A549 (cell line): ENCODE results near the gene RUSC1. TPM values are rescaled to one million over a fixed set of nuclear protein-coding genes. Genes with fewer than 3 reads are reported as not detected.

Experiments used
- ATAC-seq, 2 experiments: fragments of 200-7000 bp in 1 of 2; fragments of >200 bp in 1 of 2; cut with Nextera tagmentation in 1 of 2; cut with Tn5 transposase in 1 of 2; 3 replicates each; pipeline versions ENCODE4 v1.8.0 to v1.9.1; 2018 to 2020; ENCODE audit warnings: mild to moderate bottlenecking in 1 of 2, moderate library complexity in 1 of 2
- CTCF ChIA-PET: fragments of 300-600 bp; sonication (Branson Sonifier 250); formaldehyde crosslinking; extraction: SDS; loops from one replicate; lab custom pipeline; 2021; ENCODE audit warnings: antibody characterized with exemption, inconsistent platforms; lab: Yijun Ruan, JAX
- POLR2A ChIA-PET: fragments of 350-600 bp; formaldehyde crosslinking; extraction: SDS; loops from one replicate; lab custom pipeline; 2021; ENCODE audit warnings: antibody characterized with exemption, inconsistent platforms; lab: Yijun Ruan, JAX
- DNase-seq, 2 experiments: peaks; one replicate each; pipeline versions ENCODE4 v3.0.0 to v3.0.0-alpha.2; 2011 to 2016; ENCODE audit warnings: low read depth in 1 of 2, low spot score in 1 of 2
- FAIRE-seq: peaks from 2 replicates; lab custom pipeline; 2011; peaks lifted over from hg19 to GRCh38; lab: Jason Lieb, UNC
- H3K27ac ChIP-seq, 2 experiments: fragments of >200 bp; sonication (Bioruptor Twin); formaldehyde crosslinking; 3 replicates each; pipeline ENCODE4 v1.5.1; 2016 to 2017
- H3K4me1 ChIP-seq: fragments of >200 bp; sonication (Bioruptor Twin); formaldehyde crosslinking; 3 replicates; pipeline ENCODE4 v1.6.1; 2016
- H3K4me2 ChIP-seq: fragments of >200 bp; sonication (Bioruptor Twin); formaldehyde crosslinking; 3 replicates; pipeline ENCODE4 v1.6.1; 2016
- H3K4me3 ChIP-seq: fragments of >200 bp; sonication (Bioruptor Twin); formaldehyde crosslinking; 3 replicates; pipeline ENCODE4 v1.5.1; 2016
- H3K9me3 ChIP-seq: fragments of >200 bp; sonication (Bioruptor Twin); formaldehyde crosslinking; 3 replicates; pipeline ENCODE4 v1.6.1; 2016
- CEBPB ChIP-seq, 2 experiments: fragments of >200 bp in 1 of 2; sonication (Bioruptor Twin) in 1 of 2; formaldehyde crosslinking in 1 of 2; IDR thresholded peaks; 2 replicates each; pipeline ENCODE4 v1.6.1; 2012 to 2016
- CHD2 ChIP-seq: fragments of 150-350 bp; IDR thresholded peaks from 2 replicates; pipeline ENCODE4 v1.6.1; 2014; ENCODE audit warnings: low read length; ENCODE audit not compliant: partially characterized antibody
- CHD4 ChIP-seq: fragments of 200-600 bp; sonication (generic); IDR thresholded peaks from 2 replicates; pipeline ENCODE4 v1.6.1; 2016; ENCODE audit warnings: antibody characterized with exemption, mild to moderate bottlenecking, borderline replicate concordance
- CTCF ChIP-seq: fragments of >200 bp; sonication (Bioruptor Twin); formaldehyde crosslinking; IDR thresholded peaks from 3 replicates; pipeline ENCODE4 v1.5.1; 2016
- EP300 ChIP-seq, 2 experiments: fragments of >200 bp; sonication (Bioruptor Twin); formaldehyde crosslinking; IDR thresholded peaks; 2 replicates in 1 of 2; 3 replicates in 1 of 2; pipeline ENCODE4 v1.6.1; 2016 to 2017
- ESRRA ChIP-seq: fragments of 150-350 bp; IDR thresholded peaks from 2 replicates; pipeline ENCODE4 v1.6.1; 2014; ENCODE audit warnings: mild to moderate bottlenecking, low read length, borderline replicate concordance
- FOXS1 ChIP-seq: fragments of 250-450 bp; sonication (Bioruptor Pico); IDR thresholded peaks from 2 replicates; pipeline ENCODE4 v1.5.0; 2020; ENCODE audit warnings: mild to moderate bottlenecking, moderate library complexity
- HDAC2 ChIP-seq: fragments of 200-600 bp; sonication (generic); IDR thresholded peaks from 2 replicates; pipeline ENCODE4 v1.6.1; 2016
- HOXB5 ChIP-seq: fragments of 250-450 bp; sonication (Bioruptor Pico); IDR thresholded peaks from 2 replicates; pipeline ENCODE4 v1.5.0; 2020; ENCODE audit warnings: mild to moderate bottlenecking, moderate library complexity
- JUNB ChIP-seq: fragments of >200 bp; sonication (Bioruptor Twin); formaldehyde crosslinking; IDR thresholded peaks from 2 replicates; pipeline ENCODE4 v1.6.1; 2016
- KDM1A ChIP-seq: fragments of 200-600 bp; sonication (generic); IDR thresholded peaks from 2 replicates; pipeline ENCODE4 v1.6.1; 2016; ENCODE audit warnings: low read depth, mild to moderate bottlenecking
- KDM5A ChIP-seq: fragments of 200-600 bp; sonication (generic); IDR thresholded peaks from 2 replicates; pipeline ENCODE4 v1.6.1; 2016; ENCODE audit warnings: antibody characterized with exemption, mild to moderate bottlenecking
- MAFK ChIP-seq: fragments of 450-650 bp; IDR thresholded peaks from 2 replicates; pipeline ENCODE4 v1.6.1; 2014; ENCODE audit not compliant: partially characterized antibody
- MAX ChIP-seq: IDR thresholded peaks from 2 replicates; pipeline ENCODE4 v1.6.1; 2012
- NPAS2 ChIP-seq: fragments of 250-450 bp; sonication (Bioruptor Pico); IDR thresholded peaks from 2 replicates; pipeline ENCODE4 v1.8.0; 2022; ENCODE audit warnings: mild to moderate bottlenecking, moderate library complexity, borderline replicate concordance
- PBX3 ChIP-seq: IDR thresholded peaks from 2 replicates; pipeline ENCODE4 v1.6.1; 2012
- PHF8 ChIP-seq: fragments of 200-600 bp; sonication (generic); IDR thresholded peaks from 2 replicates; pipeline ENCODE4 v1.6.1; 2016; ENCODE audit warnings: low read depth, mild to moderate bottlenecking, antibody characterized with exemption, moderate library complexity, borderline replicate concordance
- POLR2A ChIP-seq: IDR thresholded peaks from 2 replicates; pipeline ENCODE4 v1.6.1; 2012; ENCODE audit warnings: mild to moderate bottlenecking, low read length
- POLR2AphosphoS2 ChIP-seq: conservative IDR thresholded peaks from 2 replicates; pipeline ENCODE4 v1.6.1; 2012; ENCODE audit warnings: low read length, improper control_type of control experiment, inconsistent platforms
- RAD21 ChIP-seq, 2 experiments: fragments of >200 bp in 1 of 2; sonication (Bioruptor Twin) in 1 of 2; formaldehyde crosslinking in 1 of 2; IDR thresholded peaks in 1 of 2; conservative IDR thresholded peaks in 1 of 2; 2 replicates in 1 of 2; 3 replicates in 1 of 2; pipeline ENCODE4 v1.6.1; 2012 to 2018; ENCODE audit warnings: inconsistent platforms in 1 of 2
- RFX5 ChIP-seq: fragments of 450-650 bp; IDR thresholded peaks from 2 replicates; pipeline ENCODE4 v1.7.1; 2014; ENCODE audit warnings: antibody characterized with exemption, mild to moderate bottlenecking, moderate library complexity
- SREBF2 ChIP-seq: fragments of 450-650 bp; IDR thresholded peaks from 2 replicates; pipeline ENCODE4 v1.6.1; 2014; ENCODE audit warnings: mild to moderate bottlenecking, moderate library complexity
- TFCP2L1 ChIP-seq: fragments of 250-450 bp; sonication (Bioruptor Pico); IDR thresholded peaks from 2 replicates; pipeline ENCODE4 v1.5.0; 2021; ENCODE audit warnings: mild to moderate bottlenecking
- TP53 ChIP-seq: fragments of 250-450 bp; sonication (Bioruptor Pico); IDR thresholded peaks from 2 replicates; pipeline ENCODE4 v1.5.0; 2021; ENCODE audit warnings: mild to moderate bottlenecking, moderate library complexity
- USF2 ChIP-seq: fragments of 450-650 bp; IDR thresholded peaks from 2 replicates; pipeline ENCODE4 v1.6.1; 2014; ENCODE audit warnings: antibody characterized with exemption
- ZSCAN20 ChIP-seq: fragments of 250-450 bp; sonication (Bioruptor Pico); IDR thresholded peaks from 2 replicates; pipeline ENCODE4 v1.8.0; 2022; ENCODE audit warnings: mild to moderate bottlenecking, moderate library complexity
- whole genome bisulfite sequencing: methylation state at CpG from one replicate; pipeline ENCODE4 v1.1.6; 2017; ENCODE audit errors: missing lambda C conversion rate; 5-methylcytosine and 5-hydroxymethylcytosine counted together
- polyA plus RNA-seq, 4 experiments: library from polyadenylated mRNA; depleted of rRNA in 3 of 4; stranded (reverse); fragments of >200 nt; fragmentation: RNase III in 1 of 4; extraction: RNeasy Plus Mini Kit Qiagen cat#74134 plus additional on column Dnase treatment in 1 of 4; gene quantifications; 2 replicates in 3 of 4; 3 replicates in 1 of 4; pipeline ENCODE4 v1.2.3, GENCODE V29; 2011 to 2017

RUSC1 gene
- polyA plus RNA-seq, 2 of the 4 experiments (the other 2 are of a cell fraction): 27.8 to 32.2 TPM

GRCh38 chr1:155329980-155330598 lies 9.4 kb downstream of the RUSC1 start:
- TF ChIP-seq POLR2A (no peak), MAFK (no peak), ZSCAN20 (CRISPR knock-in tag) (no peak), TFCP2L1 (CRISPR knock-in tag) (no peak), PHF8 (no peak), RAD21 (conservative IDR thresholded peaks at IDR 0.05 in 1 of 2, IDR thresholded peaks at IDR 0.05 in 1 of 2) (no peak), KDM5A (no peak), MAX (no peak), EP300 (IDR thresholded peaks at IDR 0.05) (no peak), CEBPB (IDR thresholded peaks at IDR 0.05) (no peak), KDM1A (no peak), CHD2 (no peak), JUNB (no peak), CTCF (no peak), POLR2AphosphoS2 (no peak)
- no peak for DNase-seq
- no peak overlapping the region for H3K4me2 ChIP-seq
- no peak overlapping the region for H3K4me3 ChIP-seq
- no peak overlapping the region for H3K27ac ChIP-seq
- no peaks in the 10 kb centered on the region for H3K9me3 ChIP-seq
- POLR2A ChIA-PET: no interaction called here
- H3K4me1 ChIP-seq: peaks cover 10% of the 10 kb centered on the region
- no peak for ATAC-seq
- WGBS: 93% methylated on average over 11 of the region's 11 CpGs
- CTCF ChIA-PET: interaction anchor here (0.5 kb wide), 1 partner anchor 41 kb away, joined by 3 read pairs; no protein-coding TSS in a partner anchor
- no peak for FAIRE-seq

- POLR2A ChIA-PET: no interaction called here
Measured at GRCh38 chr1:155334962-155335361, 14.3 kb downstream of the RUSC1 start.

GRCh38 chr1:155339515-155340097 lies 18.9 kb downstream of the RUSC1 start:
- Histone ChIP-seq H3K4me2 (no peak overlapping the region), H3K27ac (no peak overlapping the region), H3K9me3 (no peaks in the 10 kb centered on the region), H3K4me1 (no peaks in the 10 kb centered on the region), H3K4me3 (no peak overlapping the region)
- TF ChIP-seq HOXB5 (CRISPR knock-in tag): no peak
- TF ChIP-seq ESRRA: no peak
- no peak for TF ChIP-seq RFX5
- TF ChIP-seq PBX3: no peak
- TF ChIP-seq EP300 (IDR thresholded peaks at IDR 0.05): no peak
- no peak for TF ChIP-seq HDAC2
- no peak for TF ChIP-seq NPAS2 (CRISPR knock-in tag)
- no peak for TF ChIP-seq POLR2A
- no peak for TF ChIP-seq TP53 (CRISPR knock-in tag)
- TF ChIP-seq SREBF2: no peak
- no peak for TF ChIP-seq CHD4
- 90% methylated on average over 8 of the region's 8 CpGs for WGBS
- DNase-seq (no peak), ATAC-seq (no peak; a peak in 1 of 6 replicates), FAIRE-seq (no peak)
- CTCF ChIA-PET: interaction anchor here (0.6 to 6.1 kb wide), 9 partner anchors 11 to 253 kb away, joined by 3 to 43 read pairs (median 3); no protein-coding TSS in a partner anchor
- POLR2A ChIA-PET: no interaction called here

More at GRCh38 chr1:155334962-155335361, 14.3 kb downstream of the RUSC1 start:
- Histone ChIP-seq H3K9me3 (no peaks in the 10 kb centered on the region), H3K4me2 (no peak overlapping the region)
- DNase-seq (no peak), FAIRE-seq (no peak), ATAC-seq (no peak)
- 69% methylated on average over 1 of the region's 1 CpG for WGBS
- TF ChIP-seq FOXS1 (CRISPR knock-in tag) (no peak), USF2 (no peak), MAFK (peak; percentile 47)
- TF ChIP-seq, all 56 proteins: peak for 1
- Histone ChIP-seq H3K4me1 (no peaks in the 10 kb centered on the region), H3K27ac (no peak overlapping the region), H3K4me3 (no peak overlapping the region)
- CTCF ChIA-PET: interaction anchor here (0.8 to 1.5 kb wide), 3 partner anchors 19 to 169 kb away, joined by 3 to 4 read pairs (median 3); no protein-coding TSS in a partner anchor
